HL-60 (cell line): ENCODE results near the gene E4F1.

Experiments
- POLR2AphosphoS5 ChIP-seq: IDR thresholded peaks from 2 replicates; pipeline ENCODE4 v1.6.1; 2012; ENCODE audit warnings: low read depth
- REST ChIP-seq: IDR thresholded peaks from 2 replicates; pipeline ENCODE4 v1.6.1; 2012; ENCODE audit warnings: low read depth; ENCODE audit not compliant: insufficient replicate concordance

DNA sequence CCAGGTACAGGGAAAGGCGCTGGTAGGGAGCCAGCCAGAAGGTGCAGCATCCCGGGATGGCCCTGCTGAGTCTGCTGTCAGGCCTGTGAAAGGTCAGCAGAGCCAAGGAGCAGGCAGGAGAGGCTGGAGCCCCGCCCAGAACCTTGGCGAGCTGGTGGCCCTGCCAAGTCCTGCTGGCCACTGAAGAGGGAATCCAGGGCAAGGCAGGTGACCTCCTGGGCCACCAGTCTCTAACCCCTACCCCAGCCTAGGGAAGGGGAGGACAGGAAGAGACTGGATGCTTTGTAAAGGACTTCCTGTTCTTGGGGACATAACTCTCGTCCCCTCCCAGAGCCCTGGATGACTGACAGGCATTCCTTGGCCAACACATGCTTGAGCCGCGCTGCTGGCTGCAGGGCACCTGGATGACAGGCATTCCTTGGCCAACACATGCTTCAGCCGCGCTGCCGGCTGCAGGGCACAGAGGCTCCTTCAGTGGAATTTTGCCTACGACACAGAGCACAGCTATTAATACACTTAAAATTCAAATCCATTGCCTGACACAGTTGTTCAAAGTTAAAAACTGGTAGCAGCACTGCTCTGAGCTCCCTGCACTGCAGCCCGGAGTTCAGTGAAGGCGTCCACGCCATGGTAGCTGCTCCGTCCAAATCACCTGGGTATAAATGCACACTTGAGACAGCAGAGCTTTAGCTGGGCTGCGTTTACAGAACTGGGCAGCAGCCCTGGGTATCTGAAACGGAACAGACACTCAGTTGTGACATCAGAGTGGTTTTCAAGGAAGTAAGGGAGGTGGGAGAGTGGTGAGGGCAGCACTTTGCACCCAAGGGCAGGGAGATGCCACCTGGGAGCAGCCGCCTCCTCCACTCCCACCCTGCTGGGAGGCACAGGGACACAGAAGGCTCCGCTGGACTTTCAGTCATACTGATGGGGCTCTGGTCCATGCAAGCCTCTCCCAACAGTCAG, 10.7 kb upstream of the E4F1 start:
- TF ChIP-seq REST (no peak), POLR2AphosphoS5 (peak; percentile 59)
